OCI-LY1 (cell line): ENCODE measurements around the gene KRT2.

Experiments
- H2AFZ ChIP-seq: fragments of 200-600 bp; sonication (generic), shearing (Covaris generic); 2 replicates; pipeline ENCODE4 v1.6.0; 2014; ENCODE audit warnings: antibody characterized with exemption, mild to moderate bottlenecking, low read length
- H3F3A ChIP-seq: fragments of 200-600 bp; sonication (generic), shearing (Covaris generic); 2 replicates; pipeline ENCODE4 v1.6.0; 2014; ENCODE audit warnings: mild to moderate bottlenecking, antibody characterized with exemption, low read length, moderate library complexity; ENCODE audit not compliant: insufficient read depth
- H3K27ac ChIP-seq: fragments of 200-600 bp; sonication (generic); 2 replicates; pipeline ENCODE4 v1.5.1; 2014; ENCODE audit warnings: low read length, mixed run types, mild to moderate bottlenecking, low read depth; ENCODE audit not compliant: poor library complexity, severe bottlenecking
- H3K27me3 ChIP-seq: fragments of 200-600 bp; sonication (generic); 2 replicates; pipeline ENCODE4 v1.6.0; 2014; ENCODE audit warnings: antibody characterized with exemption, mild to moderate bottlenecking, low read length, moderate library complexity; ENCODE audit not compliant: insufficient read depth
- H3K36me3 ChIP-seq: fragments of 200-600 bp; sonication (generic); 2 replicates; pipeline ENCODE4 v1.6.1; 2014; ENCODE audit warnings: mild to moderate bottlenecking, antibody characterized with exemption, low read length, moderate library complexity, mixed read lengths; ENCODE audit not compliant: insufficient read depth
- H3K4me1 ChIP-seq: fragments of 200-600 bp; sonication (generic); 2 replicates; pipeline ENCODE4 v1.5.1; 2014; ENCODE audit warnings: mild to moderate bottlenecking, low read length, moderate library complexity; ENCODE audit not compliant: insufficient read depth, severe bottlenecking
- H3K4me2 ChIP-seq: fragments of 200-600 bp; sonication (generic), shearing (Covaris generic); 2 replicates; pipeline ENCODE4 v1.6.1; 2014; ENCODE audit warnings: low read length
- H3K4me3 ChIP-seq: fragments of 200-600 bp; sonication (generic); 2 replicates; pipeline ENCODE4 v1.5.1; 2014; ENCODE audit warnings: low read length, low read depth, mild to moderate bottlenecking, mixed read lengths; ENCODE audit not compliant: poor library complexity, severe bottlenecking
- H3K79me2 ChIP-seq: fragments of 200-600 bp; shearing (Covaris generic); 2 replicates; pipeline ENCODE4 v1.6.1; 2016; ENCODE audit warnings: mixed run types, low read length, mixed read lengths; ENCODE audit not compliant: insufficient read depth
- H3K9ac ChIP-seq: fragments of 200-600 bp; sonication (generic), shearing (Covaris generic); 2 replicates; pipeline ENCODE4 v1.6.1; 2014; ENCODE audit warnings: mild to moderate bottlenecking, low read length, mixed read lengths
- H3K9me2 ChIP-seq: fragments of 200-600 bp; sonication (generic), shearing (Covaris generic); 2 replicates; pipeline ENCODE4 v1.6.1; 2014; ENCODE audit warnings: low read depth, mild to moderate bottlenecking, low read length, mixed read lengths
- H3K9me3 ChIP-seq: fragments of 200-600 bp; shearing (Covaris generic); 2 replicates; pipeline ENCODE4 v1.6.1; 2014; ENCODE audit warnings: low read length, mixed read lengths
- H4K20me1 ChIP-seq: fragments of 200-600 bp; sonication (generic), shearing (Covaris generic); 2 replicates; pipeline ENCODE4 v1.6.0; 2016; ENCODE audit warnings: mild to moderate bottlenecking, low read length; ENCODE audit not compliant: insufficient read depth
- CTCF ChIP-seq: fragments of 200-600 bp; sonication (generic), shearing (Covaris generic); IDR thresholded peaks from 2 replicates; pipeline ENCODE4 v1.5.1; 2017; ENCODE audit warnings: mild to moderate bottlenecking, antibody characterized with exemption, low read length, moderate library complexity, mixed read lengths
- EZH2 ChIP-seq: fragments of 200-600 bp; sonication (generic), shearing (Covaris generic); IDR thresholded peaks from 2 replicates; pipeline ENCODE4 v1.8.0; 2017; ENCODE audit warnings: borderline replicate concordance, mixed run types, mild to moderate bottlenecking, antibody characterized with exemption, low read length, moderate library complexity, mixed read lengths

Gene KRT2

GRCh38 chr12:52656616-52657015, 4.6 kb upstream of the KRT2 start:
- Histone ChIP-seq H3K27me3 (0 out of 2 replicates have a peak, but pooled peaks cover 3% of the 10 kb centered on the region), H3K36me3 (no peaks in the 10 kb centered on the region), H3K79me2 (no peaks in the 10 kb centered on the region), H2AFZ (no peak overlapping the region), H3K9ac (no peak overlapping the region), H3F3A (no peaks in the 10 kb centered on the region), H3K27ac (no peak overlapping the region), H3K4me2 (no peak overlapping the region), H3K4me1 (no peaks in the 10 kb centered on the region), H4K20me1 (no peaks in the 10 kb centered on the region), H3K4me3 (no peak overlapping the region), H3K9me2 (no peaks in the 10 kb centered on the region), H3K9me3 (no peaks in the 10 kb centered on the region)
- TF ChIP-seq CTCF (no peak), EZH2 (no peak)

- Histone ChIP-seq H3K4me1 (no peaks in the 10 kb centered on the region), H4K20me1 (no peaks in the 10 kb centered on the region), H3K36me3 (no peaks in the 10 kb centered on the region), H3K9ac (no peak overlapping the region), H3K79me2 (no peaks in the 10 kb centered on the region), H3F3A (no peaks in the 10 kb centered on the region), H2AFZ (no peak overlapping the region), H3K4me3 (no peak overlapping the region), H3K4me2 (no peak overlapping the region), H3K9me3 (no peaks in the 10 kb centered on the region), H3K27me3 (0 out of 2 replicates have a peak, but pooled peaks cover 3% of the 10 kb centered on the region), H3K27ac (no peak overlapping the region), H3K9me2 (no peaks in the 10 kb centered on the region)
- TF ChIP-seq EZH2: no peak
- TF ChIP-seq CTCF: no peak
Observed at GRCh38 chr12:52655720-52656124, 3.7 kb upstream of the KRT2 start.

DNA sequence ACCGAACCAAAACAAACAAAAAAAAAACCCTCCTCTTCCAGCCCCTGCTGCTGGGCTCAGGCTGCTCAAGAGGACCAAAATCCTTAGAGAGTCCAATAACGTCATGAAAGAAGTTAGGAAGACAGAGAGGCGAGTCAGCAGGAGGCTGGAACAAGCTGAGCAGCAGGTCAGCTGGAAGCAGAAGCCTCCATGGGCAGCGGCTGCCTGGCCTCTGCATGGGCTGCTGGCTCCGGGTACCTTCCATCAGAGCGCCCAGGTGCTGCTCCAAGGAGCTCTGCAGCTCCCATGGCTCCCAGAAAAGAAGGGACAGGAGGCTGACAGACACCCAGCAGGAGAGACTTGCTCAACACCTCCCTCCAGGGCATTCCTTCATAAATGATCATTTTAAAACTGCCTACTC, 3.2 kb upstream of the KRT2 start:
- no peak overlapping the region for H2AFZ ChIP-seq
- no peaks in the 10 kb centered on the region for H3K36me3 ChIP-seq
- no peaks in the 10 kb centered on the region for H3K79me2 ChIP-seq
- no peak overlapping the region for H3K4me2 ChIP-seq
- H3K9me2 ChIP-seq: no peaks in the 10 kb centered on the region
- no peaks in the 10 kb centered on the region for H3K9me3 ChIP-seq
- H3F3A ChIP-seq: no peaks in the 10 kb centered on the region
- H3K27me3 ChIP-seq: peaks cover 3% of the 10 kb centered on the region; the same call in 1 of the 2 replicates
- no peak overlapping the region for H3K27ac ChIP-seq
- no peak overlapping the region for H3K4me3 ChIP-seq
- no peaks in the 10 kb centered on the region for H3K4me1 ChIP-seq
- no peak overlapping the region for H3K9ac ChIP-seq
- no peak for TF ChIP-seq EZH2
- TF ChIP-seq CTCF: no peak
- no peaks in the 10 kb centered on the region for H4K20me1 ChIP-seq
